HEK293 (cell line): Measurements from ENCODE around the gene TMPRSS11A.

Source experiments
- CTCF ChIA-PET: fragments of 350-600 bp; formaldehyde crosslinking; extraction: SDS; loops from one replicate; lab custom pipeline; 2021; ENCODE audit warnings: antibody characterized with exemption; lab: Yijun Ruan, JAX
- POLR2A ChIA-PET: fragments of 300-600 bp; formaldehyde crosslinking; extraction: SDS; loops from one replicate; lab custom pipeline; 2020; ENCODE audit warnings: antibody characterized with exemption, inconsistent platforms; lab: Yijun Ruan, JAX
- H3K27ac ChIP-seq: fragments of 200-500 bp; sonication (Bioruptor generic); 2 replicates; pipeline ENCODE4 v1.5.1; 2014; ENCODE audit warnings: low read depth, low read length, control low read depth, inconsistent platforms; ENCODE audit errors: extremely low read depth
- H3K36me3 ChIP-seq, 2 experiments: fragments of 200-500 bp in 1 of 2; sonication (Bioruptor generic) in 1 of 2; 1 replicate in 1 of 2; 2 replicates in 1 of 2; pipeline ENCODE4 v1.5.1; 2014 to 2017; ENCODE audit warnings: inconsistent platforms in 2 of 2, low read length in 2 of 2; ENCODE audit not compliant: control insufficient read depth in 2 of 2, insufficient read depth in 1 of 2
- H3K4me1 ChIP-seq: fragments of 200-500 bp; sonication (Bioruptor generic); 2 replicates; pipeline ENCODE4 v1.5.1; 2014; ENCODE audit warnings: mild to moderate bottlenecking, low read length, inconsistent platforms; ENCODE audit not compliant: control insufficient read depth, insufficient read depth
- H3K4me3 ChIP-seq: 2 replicates; pipeline ENCODE4 v1.5.1; 2011; ENCODE audit warnings: low read depth, mild to moderate bottlenecking, control low read depth, low read length, moderate library complexity
- H3K9me3 ChIP-seq: fragments of 200-500 bp; sonication (Bioruptor generic); 2 replicates; pipeline ENCODE4 v1.5.1; 2014; ENCODE audit warnings: low read depth, low read length, inconsistent platforms; ENCODE audit not compliant: control insufficient read depth, insufficient read depth
- BCL11B ChIP-seq: fragments of 450-650 bp; formaldehyde crosslinking; IDR thresholded peaks from 2 replicates; pipeline ENCODE4 v1.5.1; 2016; ENCODE audit warnings: low read depth, missing biosample characterization, missing genetic modification characterization
- GFI1B ChIP-seq: fragments of 450-650 bp; formaldehyde crosslinking; IDR thresholded peaks from 2 replicates; pipeline ENCODE4 v1.5.1; 2016; ENCODE audit warnings: missing biosample characterization, missing genetic modification characterization
- GLI2 ChIP-seq: fragments of 450-650 bp; formaldehyde crosslinking; IDR thresholded peaks from 2 replicates; pipeline ENCODE4; 2017; ENCODE audit warnings: missing biosample characterization, missing genetic modification characterization, low read depth, borderline replicate concordance
- HOXD13 ChIP-seq: sonication (generic); formaldehyde crosslinking; IDR thresholded peaks from 2 replicates; pipeline ENCODE4 v1.8.0; 2022; ENCODE audit warnings: missing genetic modification reagents, borderline replicate concordance
- INSM2 ChIP-seq: fragments of 450-650 bp; formaldehyde crosslinking; IDR thresholded peaks from 2 replicates; pipeline ENCODE4 v1.5.1; 2016; ENCODE audit warnings: missing biosample characterization, missing genetic modification characterization
- KLF1 ChIP-seq: fragments of 450-650 bp; formaldehyde crosslinking; IDR thresholded peaks from 2 replicates; pipeline ENCODE4 v1.5.1; 2016; ENCODE audit warnings: missing biosample characterization, missing genetic modification characterization
- KLF9 ChIP-seq: fragments of 450-650 bp; formaldehyde crosslinking; IDR thresholded peaks from 2 replicates; pipeline ENCODE4 v1.5.1; 2016; ENCODE audit warnings: missing biosample characterization, missing genetic modification characterization, low read depth
- SCRT1 ChIP-seq: fragments of 450-650 bp; formaldehyde crosslinking; IDR thresholded peaks from 2 replicates; pipeline ENCODE4 v1.5.1; 2016; ENCODE audit warnings: missing biosample characterization, missing genetic modification characterization, borderline replicate concordance
- ZEB2 ChIP-seq: fragments of 450-650 bp; formaldehyde crosslinking; IDR thresholded peaks from 2 replicates; pipeline ENCODE4 v1.5.1; 2016; ENCODE audit warnings: missing biosample characterization, missing genetic modification characterization
- ZFP41 ChIP-seq: fragments of 450-650 bp; formaldehyde crosslinking; IDR thresholded peaks from 2 replicates; pipeline ENCODE4 v1.5.1; 2016; ENCODE audit warnings: missing biosample characterization, missing genetic modification characterization, borderline replicate concordance
- ZNF112 ChIP-seq: fragments of 450-650 bp; formaldehyde crosslinking; IDR thresholded peaks from 2 replicates; pipeline ENCODE4 v1.5.0; 2017; ENCODE audit warnings: missing biosample characterization, missing genetic modification characterization
- ZNF121 ChIP-seq: fragments of 450-650 bp; formaldehyde crosslinking; IDR thresholded peaks from 2 replicates; pipeline ENCODE4 v1.5.1; 2016; ENCODE audit warnings: missing biosample characterization, missing genetic modification characterization
- ZNF140 ChIP-seq: fragments of 450-650 bp; formaldehyde crosslinking; IDR thresholded peaks from 2 replicates; pipeline ENCODE4 v1.5.1; 2016; ENCODE audit warnings: missing biosample characterization, missing genetic modification characterization
- ZNF148 ChIP-seq: fragments of 450-650 bp; formaldehyde crosslinking; IDR thresholded peaks from 2 replicates; pipeline ENCODE4 v1.5.0; 2017; ENCODE audit warnings: missing biosample characterization, missing genetic modification characterization, borderline replicate concordance
- ZNF19 ChIP-seq: fragments of 450-650 bp; formaldehyde crosslinking; IDR thresholded peaks from 2 replicates; pipeline ENCODE4; 2016; ENCODE audit warnings: missing biosample characterization, missing genetic modification characterization, low read depth
- ZNF311 ChIP-seq: fragments of 450-650 bp; formaldehyde crosslinking; IDR thresholded peaks from 2 replicates; pipeline ENCODE4 v1.5.1; 2017; ENCODE audit warnings: missing biosample characterization, missing genetic modification characterization, borderline replicate concordance
- ZNF394 ChIP-seq: fragments of 450-650 bp; formaldehyde crosslinking; IDR thresholded peaks from 2 replicates; pipeline ENCODE4 v1.5.1; 2016; ENCODE audit warnings: missing biosample characterization, missing genetic modification characterization, mild to moderate bottlenecking, moderate library complexity, borderline replicate concordance
- ZNF423 ChIP-seq: fragments of 450-650 bp; formaldehyde crosslinking; IDR thresholded peaks from 2 replicates; pipeline ENCODE4 v1.5.1; 2016; ENCODE audit warnings: missing biosample characterization, missing genetic modification characterization
- ZNF529 ChIP-seq: fragments of 450-650 bp; formaldehyde crosslinking; IDR thresholded peaks from 2 replicates; pipeline ENCODE4 v1.5.1; 2017; ENCODE audit warnings: missing genetic modification characterization, missing biosample characterization; ENCODE audit not compliant: insufficient replicate concordance
- ZNF530 ChIP-seq: fragments of 450-650 bp; formaldehyde crosslinking; IDR thresholded peaks from 2 replicates; pipeline ENCODE4 v1.5.1; 2016; ENCODE audit warnings: low read depth, missing biosample characterization, missing genetic modification characterization
- ZNF610 ChIP-seq: fragments of 450-650 bp; formaldehyde crosslinking; IDR thresholded peaks from 2 replicates; pipeline ENCODE4 v1.5.1; 2016; ENCODE audit warnings: missing biosample characterization, missing genetic modification characterization, borderline replicate concordance
- ZNF658 ChIP-seq: fragments of 450-650 bp; formaldehyde crosslinking; IDR thresholded peaks from 2 replicates; pipeline ENCODE4; 2016; ENCODE audit warnings: missing biosample characterization, missing genetic modification characterization
- ZNF837 ChIP-seq: fragments of 450-650 bp; formaldehyde crosslinking; IDR thresholded peaks from 2 replicates; pipeline ENCODE4 v1.5.1; 2016; ENCODE audit warnings: missing biosample characterization, missing genetic modification characterization
- ZNF843 ChIP-seq: fragments of 450-650 bp; formaldehyde crosslinking; IDR thresholded peaks from 2 replicates; pipeline ENCODE4 v1.5.1; 2016; ENCODE audit warnings: missing biosample characterization, missing genetic modification characterization
- ZSCAN16 ChIP-seq: fragments of 450-650 bp; formaldehyde crosslinking; IDR thresholded peaks from 2 replicates; pipeline ENCODE4 v1.5.1; 2016; ENCODE audit warnings: missing biosample characterization, missing genetic modification characterization

The TMPRSS11A gene

DNA sequence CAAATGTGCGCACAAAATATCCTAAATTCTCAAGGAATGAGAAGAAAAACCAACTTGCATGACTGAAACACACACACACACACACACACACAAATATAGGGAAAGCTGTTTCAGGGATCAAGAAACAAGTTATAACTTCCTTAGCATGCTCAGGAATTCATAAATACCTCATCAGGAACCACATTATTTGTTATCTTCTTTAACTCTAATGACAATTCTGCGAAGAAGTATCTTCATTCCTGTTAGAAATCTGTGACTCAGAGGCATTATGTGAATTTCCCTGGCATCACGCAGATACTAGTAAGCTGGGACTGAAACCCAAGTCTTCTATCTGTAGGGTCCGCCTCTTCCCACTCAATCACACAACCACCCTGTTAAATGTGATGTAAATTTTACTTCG, 30.3 kb downstream of the TMPRSS11A start:
- no peaks in the 10 kb centered on the region; the same call in 1 of the 2 replicates for H3K4me1 ChIP-seq
- H3K9me3 ChIP-seq = no peaks in the 10 kb centered on the region
- H3K36me3 ChIP-seq = no peaks in the 10 kb centered on the region
- POLR2A ChIA-PET = no interaction called here
- TF ChIP-seq ZNF843 (tag by site-specific recombination) (no peak), ZNF658 (no peak), HOXD13 (CRISPR knock-in tag) (no peak), ZNF610 (tag by site-specific recombination) (no peak), GLI2 (tag by site-specific recombination) (no peak), ZSCAN16 (no peak), ZNF423 (tag by site-specific recombination) (no peak), ZNF529 (tag by site-specific recombination) (no peak), ZNF140 (tag by site-specific recombination) (no peak), ZEB2 (tag by site-specific recombination) (no peak)
- TF ChIP-seq, all 188 proteins: peak for 0
- H3K4me3 ChIP-seq = no peak overlapping the region
- H3K27ac ChIP-seq = no peak overlapping the region
- CTCF ChIA-PET = interaction anchor here (0.7 kb wide), 1 partner anchor 16 kb away, joined by 4 read pairs; no protein-coding TSS in a partner anchor

DNA sequence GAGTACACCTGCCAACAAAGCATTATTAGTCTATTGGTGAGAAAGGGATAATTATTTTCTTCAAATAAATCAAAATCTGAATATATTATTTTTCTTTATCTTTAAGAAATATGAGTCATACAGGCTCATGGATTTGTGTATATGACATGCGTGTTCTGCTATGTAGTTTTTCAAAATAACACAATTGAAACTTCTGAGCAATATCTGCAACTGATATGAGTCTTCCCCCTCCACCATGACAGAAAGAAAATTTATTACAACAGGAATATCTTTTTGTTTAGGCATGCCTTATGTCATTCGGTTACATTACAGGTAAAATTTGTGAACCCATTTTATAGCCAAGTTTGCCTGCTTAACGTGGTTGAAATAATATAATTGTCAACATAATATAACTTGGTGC, 32.0 kb downstream of the TMPRSS11A start:
- Histone ChIP-seq H3K9me3 (no peaks in the 10 kb centered on the region), H3K4me1 (no peaks in the 10 kb centered on the region; the same call in 1 of the 2 replicates), H3K27ac (no peak overlapping the region), H3K36me3 (no peaks in the 10 kb centered on the region), H3K4me3 (no peak overlapping the region)
- ChIA-PET POLR2A (no interaction called here), CTCF (no interaction called here)
- no peak for TF ChIP-seq INSM2 (tag by site-specific recombination)
- TF ChIP-seq ZNF843 (tag by site-specific recombination) = no peak
- no peak for TF ChIP-seq ZNF311 (tag by site-specific recombination)
- TF ChIP-seq ZNF112 (tag by site-specific recombination) = no peak
- no peak for TF ChIP-seq ZNF19 (tag by site-specific recombination)
- TF ChIP-seq ZNF394 (tag by site-specific recombination) = no peak

- ChIA-PET POLR2A (no interaction called here), CTCF (interaction anchor here (0.7 to 2.1 kb wide), 3 partner anchors 11 to 27 kb away, joined by 4 to 6 read pairs (median 5); no protein-coding TSS in a partner anchor)
- TF ChIP-seq BCL11B (tag by site-specific recombination) (no peak), KLF9 (tag by site-specific recombination) (no peak)
- Histone ChIP-seq H3K4me1 (no peaks in the 10 kb centered on the region; the same call in 1 of the 2 replicates), H3K27ac (no peak overlapping the region), H3K36me3 (no peaks in the 10 kb centered on the region), H3K9me3 (no peaks in the 10 kb centered on the region), H3K4me3 (no peak overlapping the region)
Measured at GRCh38 chr4:67929426-67929825, 33.9 kb downstream of the TMPRSS11A start.

GRCh38 chr4:67928546-67928945, 34.7 kb downstream of the TMPRSS11A start:
- H3K27ac ChIP-seq = no peak overlapping the region
- H3K9me3 ChIP-seq = no peaks in the 10 kb centered on the region
- H3K4me3 ChIP-seq = no peak overlapping the region
- ChIA-PET POLR2A (no interaction called here), CTCF (interaction anchor here (1.0 to 2.1 kb wide), 2 partner anchors 10 to 18 kb away, joined by 5 to 6 read pairs; no protein-coding TSS in a partner anchor)
- no peaks in the 10 kb centered on the region for H3K4me1 ChIP-seq
- H3K36me3 ChIP-seq = no peaks in the 10 kb centered on the region
- TF ChIP-seq ZNF121 (tag by site-specific recombination) (no peak), ZNF148 (no peak), GLI2 (tag by site-specific recombination) (no peak), ZNF530 (no peak), GFI1B (no peak), ZNF837 (no peak), ZFP41 (tag by site-specific recombination) (no peak), SCRT1 (tag by site-specific recombination) (no peak), KLF1 (tag by site-specific recombination) (no peak)
